Thoracic aorta (tissue), 2 donors: ENCODE measurements around the gene APC2. TPM values are rescaled to one million over a fixed set of nuclear protein-coding genes. Genes with fewer than 3 reads are reported as not detected.

Experiments
- ATAC-seq: fragments of 150-250 bp; one replicate; pipeline ENCODE4 v1.8.0; 2017; ENCODE audit warnings: low read depth; ENCODE audit not compliant: insufficient number of reproducible peaks, low FRiP score
- DNase-seq: peaks from one replicate; pipeline ENCODE4 v3.0.0-alpha.2; 2020; ENCODE audit warnings: low spot score
- H3K27ac ChIP-seq, 2 donors: fragments of 200-600 bp; sonication (generic); 1 replicate in 1 of 2; 2 replicates in 1 of 2; pipeline ENCODE4 v1.5.1; 2016; ENCODE audit warnings: mild to moderate bottlenecking in 2 of 2, moderate library complexity in 2 of 2
- H3K27me3 ChIP-seq: fragments of 200-600 bp; sonication (generic); replicated peaks from 2 replicates; pipeline ENCODE4 v1.6.0; 2016; ENCODE audit warnings: mild to moderate bottlenecking; ENCODE audit not compliant: insufficient read depth
- H3K36me3 ChIP-seq: fragments of 200-600 bp; sonication (generic); one replicate; pipeline ENCODE4 v1.5.1; 2016
- H3K4me1 ChIP-seq, 2 donors: fragments of 200-600 bp; sonication (generic); 1 replicate in 1 of 2; 2 replicates in 1 of 2; pipeline versions ENCODE4 v1.5.1 to v1.6.0; 2016; ENCODE audit warnings: low read depth in 2 of 2, mild to moderate bottlenecking in 1 of 2; ENCODE audit not compliant: control insufficient read depth in 1 of 2
- H3K4me3 ChIP-seq: fragments of 200-600 bp; sonication (generic); 2 replicates; pipeline ENCODE4 v1.5.1; 2016; ENCODE audit warnings: mild to moderate bottlenecking
- H3K9me3 ChIP-seq: fragments of 200-600 bp; sonication (generic); 2 replicates; pipeline ENCODE4 v1.5.1; 2016
- CTCF ChIP-seq: fragments of 200-600 bp; sonication (generic); IDR thresholded peaks from one replicate; pipeline ENCODE4 v1.5.1; 2019; ENCODE audit warnings: antibody characterized with exemption
- total RNA-seq, 2 donors: library from RNA; depleted of rRNA; stranded (reverse); fragments of >200 nt; gene quantifications; one replicate each; pipeline versions ENCODE4 v1.1.0 to v1.2.3, GENCODE V29; 2016

APC2 gene
- total RNA-seq, 2 donors from 2014 or later = 0.41 to 0.78 TPM

GRCh38 chr19:1456121-1456900 lies 6.4 kb downstream of the APC2 start:
- no peaks in the 10 kb centered on the region for H3K27me3 ChIP-seq
- no peak for TF ChIP-seq CTCF
- H3K27ac ChIP-seq = no peak overlapping the region
- H3K4me3 ChIP-seq = no peak overlapping the region
- H3K4me1 ChIP-seq = peaks cover 10 to 36% of the 10 kb centered on the region in 2 donors
- no peak for DNase-seq
- no peak for ATAC-seq
- H3K36me3 ChIP-seq = peaks cover 5% of the 10 kb centered on the region
- no peaks in the 10 kb centered on the region for H3K9me3 ChIP-seq

GRCh38 chr19:1457031-1457739 lies 7.3 kb downstream of the APC2 start:
- no peak for TF ChIP-seq CTCF
- H3K4me3 ChIP-seq = no peak overlapping the region
- ATAC-seq (no peak), DNase-seq (no peak)
- H3K9me3 ChIP-seq = no peaks in the 10 kb centered on the region
- no peaks in the 10 kb centered on the region for H3K27me3 ChIP-seq
- peaks cover 5% of the 10 kb centered on the region for H3K36me3 ChIP-seq
- peaks cover 10 to 35% of the 10 kb centered on the region in 2 donors for H3K4me1 ChIP-seq
- H3K27ac ChIP-seq = no peak overlapping the region

GRCh38 chr19:1457892-1458291 lies 8.0 kb downstream of the APC2 start:
- H3K36me3 ChIP-seq = peaks cover 5% of the 10 kb centered on the region
- ATAC-seq = no peak
- TF ChIP-seq CTCF = no peak
- H3K4me1 ChIP-seq = peaks cover 9 to 28% of the 10 kb centered on the region in 2 donors
- no peak overlapping the region for H3K27ac ChIP-seq
- no peak overlapping the region for H3K4me3 ChIP-seq
- no peak for DNase-seq
- no peaks in the 10 kb centered on the region for H3K9me3 ChIP-seq
- no peaks in the 10 kb centered on the region for H3K27me3 ChIP-seq

GRCh38 chr19:1459479-1459878 lies 9.6 kb downstream of the APC2 start:
- ATAC-seq (no peak), DNase-seq (no peak)
- H3K27me3 ChIP-seq = no peaks in the 10 kb centered on the region
- peaks cover 5% of the 10 kb centered on the region for H3K36me3 ChIP-seq
- H3K4me1 ChIP-seq = peaks cover 0 to 17% of the 10 kb centered on the region in 2 donors
- H3K27ac ChIP-seq = no peak overlapping the region
- no peak overlapping the region for H3K4me3 ChIP-seq
- no peaks in the 10 kb centered on the region for H3K9me3 ChIP-seq
- no peak for TF ChIP-seq CTCF
